ENCODE data around the gene OR10H5. TPM values are rescaled to one million over a fixed set of nuclear protein-coding genes. Genes with fewer than 3 reads are reported as not detected.
"Not testable (repeated sequence)": the region's sequence is repeated elsewhere in the genome, so short reads cannot be mapped to it uniquely, and the experiment has no call there.

The OR10H5 gene
- total RNA-seq, 1 experiment from 2014 or later = not detected

GRCh38 chr19:15841875-15842569, 54.6 kb downstream of the OR10H5 start:
- Histone ChIP-seq H3K79me2 (ENCODE audit: low read depth) (no peaks in the 10 kb centered on the region), H3K4me2 (no peak overlapping the region), H3K4me1 (replicated peaks; ENCODE audit: insufficient read depth) (peaks cover 11% of the 10 kb centered on the region), H3K9me3 (ENCODE audit: insufficient read depth, low read depth) (no peaks in the 10 kb centered on the region), H3K27me3 (ENCODE audit: insufficient read depth, low read depth) (no peaks in the 10 kb centered on the region), H2AFZ (no peak overlapping the region), H3K4me3 (no peak overlapping the region), H3K27ac (no peak overlapping the region), H3K36me3 (ENCODE audit: low read depth) (no peaks in the 10 kb centered on the region), H4K20me1 (ENCODE audit: insufficient read depth) (no peaks in the 10 kb centered on the region), H3K9me2 (ENCODE audit: insufficient read depth) (no peaks in the 10 kb centered on the region), H3F3A (ENCODE audit: insufficient read depth, low read depth) (peaks cover 21% of the 10 kb centered on the region)
- ChIA-PET POLR2A (ENCODE audit: unreplicated experiment) (no interaction called here), CTCF (no interaction called here)
- no TSS peak for BruUV-seq (replicated peaks)
- intact Hi-C loops (cut with micrococcal nuclease; ENCODE audit: unreplicated experiment) = no loop called here
- DNase-seq = no peak
- TF ChIP-seq CTCF (conservative IDR thresholded peaks at IDR 0.05) = peak; percentile 59
- TF ChIP-seq EZH2 (IDR thresholded peaks at IDR 0.05; ENCODE audit: low read depth) = no peak

- H3K9me3 ChIP-seq (ENCODE audit: insufficient read depth, low read depth) = no peaks in the 10 kb centered on the region
- ChIA-PET POLR2A (ENCODE audit: unreplicated experiment) (no interaction called here), CTCF (no interaction called here)
- no TSS peak for BruUV-seq (replicated peaks)
- no peaks in the 10 kb centered on the region for H4K20me1 ChIP-seq (ENCODE audit: insufficient read depth)
- no peak overlapping the region for H3K27ac ChIP-seq
- DNase-seq = no peak
- H3K27me3 ChIP-seq (ENCODE audit: insufficient read depth, low read depth) = no peaks in the 10 kb centered on the region
- peaks cover 10% of the 10 kb centered on the region; the same call in 1 of the 2 replicates for H3F3A ChIP-seq (ENCODE audit: insufficient read depth, low read depth)
- peaks cover 3% of the 10 kb centered on the region for H3K4me1 ChIP-seq (replicated peaks; ENCODE audit: insufficient read depth)
- H3K9me2 ChIP-seq (ENCODE audit: insufficient read depth) = no peaks in the 10 kb centered on the region
- no peak overlapping the region for H2AFZ ChIP-seq
- no peak overlapping the region for H3K4me2 ChIP-seq
- TF ChIP-seq CTCF (conservative IDR thresholded peaks at IDR 0.05) (no peak), EZH2 (IDR thresholded peaks at IDR 0.05; ENCODE audit: low read depth) (no peak)
- H3K36me3 ChIP-seq (ENCODE audit: low read depth) = no peaks in the 10 kb centered on the region
- H3K4me3 ChIP-seq = no peak overlapping the region
- intact Hi-C loops (cut with micrococcal nuclease; ENCODE audit: unreplicated experiment) = no loop called here
- no peaks in the 10 kb centered on the region for H3K79me2 ChIP-seq (ENCODE audit: low read depth)
Measured at GRCh38 chr19:15843203-15843893, 55.9 kb downstream of the OR10H5 start.

GRCh38 chr19:15843894-15844222, 56.4 kb downstream of the OR10H5 start:
- H3K4me3 ChIP-seq; H3K27ac ChIP-seq; CTCF ChIA-PET; H3K4me1 ChIP-seq (replicated peaks; ENCODE audit: insufficient read depth); H3K9me3 ChIP-seq (ENCODE audit: insufficient read depth, low read depth); intact Hi-C loops (cut with micrococcal nuclease; ENCODE audit: unreplicated experiment); H3F3A ChIP-seq (ENCODE audit: insufficient read depth, low read depth); H4K20me1 ChIP-seq (ENCODE audit: insufficient read depth); H3K36me3 ChIP-seq (ENCODE audit: low read depth); H3K27me3 ChIP-seq (ENCODE audit: insufficient read depth, low read depth); H2AFZ ChIP-seq; DNase-seq; H3K9me2 ChIP-seq (ENCODE audit: insufficient read depth); H3K4me2 ChIP-seq; H3K79me2 ChIP-seq (ENCODE audit: low read depth); BruUV-seq (replicated peaks): not testable (repeated sequence)
- POLR2A ChIA-PET (ENCODE audit: unreplicated experiment) = interaction anchor here (0.6 kb wide), 2 partner anchors 15 to 91 kb away, joined by 11 to 15 read pairs; partner anchors contain the start of gene CYP4F11
